ENCODE data around the gene PHETA1. TPM values are rescaled to one million over a fixed set of nuclear protein-coding genes. Genes with fewer than 3 reads are reported as not detected.

PHETA1 gene
- total RNA-seq, 1 donor from 2014 or later = 5.6 TPM

- Histone ChIP-seq H3K4me3 (no peak overlapping the region), H3K9me3 (no peaks in the 10 kb centered on the region), H3K4me1 (no peaks in the 10 kb centered on the region), H3K27me3 (no peaks in the 10 kb centered on the region), H3K36me3 (no peaks in the 10 kb centered on the region), H3K27ac (no peak overlapping the region)
- intact Hi-C loops (cut with DNase I) = no loop called here
- TF ChIP-seq POLR2A (IDR thresholded peaks at IDR 0.05) = no peak
- TF ChIP-seq POLR2AphosphoS5 (IDR thresholded peaks at IDR 0.05; ENCODE audit: insufficient read depth in 1 of 2, low read depth in 1 of 2) = no peak
- no peak for DNase-seq (ENCODE audit: extremely low spot score in 2 of 2)
Measured at GRCh38 chr12:111327474-111327873, 41.4 kb downstream of the PHETA1 start.

- no peaks in the 10 kb centered on the region for H3K9me3 ChIP-seq
Measured at GRCh38 chr12:111322336-111323250, 46.3 kb downstream of the PHETA1 start.

GRCh38 chr12:111321317-111321716 lies 47.6 kb downstream of the PHETA1 start:
- Histone ChIP-seq H3K9me3 (no peaks in the 10 kb centered on the region), H3K4me3 (no peak overlapping the region), H3K27ac (no peak overlapping the region), H3K27me3 (no peaks in the 10 kb centered on the region), H3K36me3 (no peaks in the 10 kb centered on the region), H3K4me1 (no peaks in the 10 kb centered on the region)
- no peak for DNase-seq (ENCODE audit: extremely low spot score in 2 of 2)
- intact Hi-C loops (cut with DNase I) = no loop called here
- TF ChIP-seq POLR2A (IDR thresholded peaks at IDR 0.05) = no peak

More at GRCh38 chr12:111322336-111323250, 46.3 kb downstream of the PHETA1 start:
- Histone ChIP-seq H3K36me3 (no peaks in the 10 kb centered on the region), H3K4me3 (no peak overlapping the region), H3K27me3 (no peaks in the 10 kb centered on the region), H3K27ac (no peak overlapping the region), H3K4me1 (no peaks in the 10 kb centered on the region)
- intact Hi-C loops (cut with DNase I) = no loop called here
- no peak for DNase-seq (ENCODE audit: extremely low spot score in 2 of 2)
- no peak for TF ChIP-seq POLR2AphosphoS5 (IDR thresholded peaks at IDR 0.05; ENCODE audit: insufficient read depth in 1 of 2, low read depth in 1 of 2)
- TF ChIP-seq POLR2A (IDR thresholded peaks at IDR 0.05) = no peak
- no peak for TF ChIP-seq CTCF (IDR thresholded peaks at IDR 0.05)

- intact Hi-C loops (cut with DNase I) = no loop called here
- TF ChIP-seq CTCF (IDR thresholded peaks at IDR 0.05) (no peak), POLR2A (IDR thresholded peaks at IDR 0.05) (no peak), POLR2AphosphoS5 (IDR thresholded peaks at IDR 0.05; ENCODE audit: insufficient read depth in 1 of 2, low read depth in 1 of 2) (no peak)
Measured at GRCh38 chr12:111320258-111321050, 48.4 kb downstream of the PHETA1 start.

GRCh38 chr12:111319600-111320257 lies 49.2 kb downstream of the PHETA1 start:
- Histone ChIP-seq H3K9me3 (no peaks in the 10 kb centered on the region), H3K4me3 (no peak overlapping the region), H3K36me3 (no peaks in the 10 kb centered on the region), H3K27me3 (no peaks in the 10 kb centered on the region), H3K4me1 (no peaks in the 10 kb centered on the region), H3K27ac (no peak overlapping the region)
- intact Hi-C loops (cut with DNase I) = no loop called here
- DNase-seq (ENCODE audit: extremely low spot score in 2 of 2) = no peak
- no peak for TF ChIP-seq POLR2A (IDR thresholded peaks at IDR 0.05)
- no peak for TF ChIP-seq POLR2AphosphoS5 (IDR thresholded peaks at IDR 0.05; ENCODE audit: insufficient read depth in 1 of 2, low read depth in 1 of 2)
- TF ChIP-seq CTCF (IDR thresholded peaks at IDR 0.05) = no peak

More at GRCh38 chr12:111320258-111321050, 48.4 kb downstream of the PHETA1 start:
- H3K9me3 ChIP-seq = no peaks in the 10 kb centered on the region
- no peaks in the 10 kb centered on the region for H3K36me3 ChIP-seq
- no peak for DNase-seq (ENCODE audit: extremely low spot score in 2 of 2)
- no peak overlapping the region for H3K27ac ChIP-seq
- H3K27me3 ChIP-seq = no peaks in the 10 kb centered on the region
- H3K4me3 ChIP-seq = no peak overlapping the region
- no peaks in the 10 kb centered on the region for H3K4me1 ChIP-seq

All from vagina (tissue), 2 donors.